ENCODE measurements around the gene C4BPB. TPM values are rescaled to one million over a fixed set of nuclear protein-coding genes. Genes with fewer than 3 reads are reported as not detected.

C4BPB gene
- polyA plus RNA-seq, 1 experiment: not detected

GRCh38 chr1:207059881-207060280 is 28.8 kb upstream of the C4BPB start:
- Histone ChIP-seq H3K9me3 (ENCODE audit: control insufficient read depth, insufficient read depth, low read length) (no peaks in the 10 kb centered on the region), H3K27ac (ENCODE audit: low read depth, low read length) (no peak overlapping the region), H3K27me3 (ENCODE audit: control insufficient read depth, insufficient read depth, low read length) (peaks cover 2% of the 10 kb centered on the region), H3K4me3 (ENCODE audit: low read depth, low read length) (no peak overlapping the region)
- ChIA-PET CTCF (interaction anchor here (0.8 to 1.0 kb wide), 2 partner anchors 10 to 345 kb away, joined by 3 read pairs; no protein-coding TSS in a partner anchor), POLR2A (no interaction called here)
- DNase-seq (ENCODE audit: low read depth, low spot score): no peak
- no peak for TF ChIP-seq CTCF (IDR thresholded peaks at IDR 0.05; ENCODE audit: low read depth, low read length)

GRCh38 chr1:207060596-207060995 is 28.1 kb upstream of the C4BPB start:
- DNase-seq (ENCODE audit: low read depth, low spot score): no peak
- Histone ChIP-seq H3K27ac (ENCODE audit: low read depth, low read length) (no peak overlapping the region), H3K27me3 (ENCODE audit: control insufficient read depth, insufficient read depth, low read length) (peaks cover 2% of the 10 kb centered on the region), H3K4me3 (ENCODE audit: low read depth, low read length) (no peak overlapping the region), H3K9me3 (ENCODE audit: control insufficient read depth, insufficient read depth, low read length) (no peaks in the 10 kb centered on the region)
- no peak for TF ChIP-seq CTCF (IDR thresholded peaks at IDR 0.05; ENCODE audit: low read depth, low read length)
- CTCF ChIA-PET: interaction anchor here (0.8 kb wide), 1 partner anchor 11 kb away, joined by 3 read pairs; no protein-coding TSS in a partner anchor
- POLR2A ChIA-PET: no interaction called here

- no peak overlapping the region for H3K4me3 ChIP-seq (ENCODE audit: low read depth, low read length)
- no peaks in the 10 kb centered on the region for H3K9me3 ChIP-seq (ENCODE audit: control insufficient read depth, insufficient read depth, low read length)
- no peak for DNase-seq (ENCODE audit: low read depth, low spot score)
- no peak for TF ChIP-seq CTCF (IDR thresholded peaks at IDR 0.05; ENCODE audit: low read depth, low read length)
- POLR2A ChIA-PET: no interaction called here
- peaks cover 2% of the 10 kb centered on the region for H3K27me3 ChIP-seq (ENCODE audit: control insufficient read depth, insufficient read depth, low read length)
- CTCF ChIA-PET: interaction anchor here (1.0 to 1.6 kb wide), 2 partner anchors 12 to 17 kb away, joined by 3 to 6 read pairs; no protein-coding TSS in a partner anchor
- no peak overlapping the region for H3K27ac ChIP-seq (ENCODE audit: low read depth, low read length)
Measured at GRCh38 chr1:207062058-207062457, 26.6 kb upstream of the C4BPB start.

- TF ChIP-seq CTCF (IDR thresholded peaks at IDR 0.05; ENCODE audit: low read depth, low read length): no peak
- POLR2A ChIA-PET: no interaction called here
- Histone ChIP-seq H3K27me3 (ENCODE audit: control insufficient read depth, insufficient read depth, low read length) (peaks cover 2% of the 10 kb centered on the region), H3K9me3 (ENCODE audit: control insufficient read depth, insufficient read depth, low read length) (no peaks in the 10 kb centered on the region), H3K4me3 (ENCODE audit: low read depth, low read length) (no peak overlapping the region), H3K27ac (ENCODE audit: low read depth, low read length) (no peak overlapping the region)
- CTCF ChIA-PET: no interaction called here
- DNase-seq (ENCODE audit: low read depth, low spot score): no peak
Measured at GRCh38 chr1:207063014-207063413, 25.6 kb upstream of the C4BPB start.

- no peak for TF ChIP-seq CTCF (IDR thresholded peaks at IDR 0.05; ENCODE audit: low read depth, low read length)
- Histone ChIP-seq H3K27ac (ENCODE audit: low read depth, low read length) (no peak overlapping the region), H3K4me3 (ENCODE audit: low read depth, low read length) (no peak overlapping the region), H3K27me3 (ENCODE audit: control insufficient read depth, insufficient read depth, low read length) (no peaks in the 10 kb centered on the region), H3K9me3 (ENCODE audit: control insufficient read depth, insufficient read depth, low read length) (no peaks in the 10 kb centered on the region)
- ChIA-PET CTCF (no interaction called here), POLR2A (no interaction called here)
- DNase-seq (ENCODE audit: low read depth, low spot score): no peak
Measured at GRCh38 chr1:207064561-207064960, 24.1 kb upstream of the C4BPB start.

All from AG04450 (cell line).